A204.1 (cell line): ENCODE results near the gene KCTD20.
"Not testable (repeated sequence)": the region's sequence is repeated elsewhere in the genome, so short reads cannot be mapped to it uniquely, and the experiment has no call there.

ENCODE experiments used
- FAIRE-seq: peaks from 2 replicates; lab custom pipeline; 2012; peaks lifted over from hg19 to GRCh38; lab: Jason Lieb, UNC

The KCTD20 gene

GRCh38 chr6:36444470-36444869 is 1.7 kb downstream of the KCTD20 start:
- FAIRE-seq = no peak

DNA sequence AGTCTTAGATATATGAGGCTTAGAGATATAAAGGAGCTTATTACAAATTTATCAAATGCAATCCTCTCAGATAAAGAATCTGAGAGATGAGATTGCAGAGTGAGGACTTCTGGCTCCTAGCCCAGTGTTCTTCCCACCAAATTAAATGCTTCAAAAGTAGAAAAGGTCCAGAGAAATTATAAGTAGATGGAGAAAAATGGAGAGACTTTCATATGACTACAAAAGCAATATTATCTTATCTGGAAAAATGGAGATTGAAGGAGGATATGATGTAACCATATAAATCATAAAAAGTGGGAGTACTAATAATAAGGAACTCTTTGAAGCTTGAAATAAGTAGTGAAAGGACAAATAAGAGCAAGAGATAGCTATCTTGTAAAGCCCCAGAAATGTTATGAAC is 2.8 kb downstream of the KCTD20 start:
- FAIRE-seq = no peak

GRCh38 chr6:36449173-36449572 is 6.4 kb downstream of the KCTD20 start:
- FAIRE-seq = not testable (repeated sequence)

DNA sequence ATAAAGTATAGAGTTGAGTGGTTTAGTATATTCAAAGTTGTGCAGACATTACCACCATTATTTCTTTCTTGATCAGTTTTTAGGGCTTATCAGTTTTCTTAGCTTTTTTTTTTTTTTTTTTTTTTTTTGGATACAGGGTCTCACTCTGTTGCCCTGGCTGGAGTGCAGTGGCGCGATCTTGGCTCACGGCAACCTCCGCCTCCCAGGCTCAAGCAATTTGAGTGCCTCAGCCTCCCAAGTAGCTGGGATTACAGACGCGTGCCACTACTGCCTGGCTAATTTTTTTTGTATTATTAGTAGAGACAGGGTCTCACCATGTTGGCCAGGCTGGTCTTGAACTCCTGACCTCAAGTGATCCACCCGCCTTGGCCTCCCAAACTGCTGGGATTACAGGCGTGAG is 10.1 kb downstream of the KCTD20 start:
- not testable (repeated sequence) for FAIRE-seq

GRCh38 chr6:36455486-36456027 is 12.8 kb downstream of the KCTD20 start:
- FAIRE-seq = no peak

DNA sequence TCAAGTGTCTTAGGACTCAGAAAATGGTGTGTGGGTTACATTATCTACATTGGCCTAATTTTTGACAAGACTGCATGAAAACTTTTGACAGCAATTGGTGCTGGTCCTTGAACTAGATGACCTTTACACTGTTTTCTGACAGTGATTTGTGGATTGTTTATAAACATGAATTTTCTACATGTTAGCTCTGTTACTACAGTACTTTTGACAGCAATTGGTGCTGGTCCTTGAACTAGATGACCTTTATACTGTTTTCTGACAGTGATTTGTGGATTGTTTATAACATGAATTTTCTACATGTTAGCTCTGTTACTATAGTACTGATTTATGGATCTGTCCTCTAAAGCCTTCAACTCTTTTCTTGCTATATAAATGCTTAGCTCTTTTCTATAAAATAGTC is 16.7 kb downstream of the KCTD20 start:
- no peak for FAIRE-seq

DNA sequence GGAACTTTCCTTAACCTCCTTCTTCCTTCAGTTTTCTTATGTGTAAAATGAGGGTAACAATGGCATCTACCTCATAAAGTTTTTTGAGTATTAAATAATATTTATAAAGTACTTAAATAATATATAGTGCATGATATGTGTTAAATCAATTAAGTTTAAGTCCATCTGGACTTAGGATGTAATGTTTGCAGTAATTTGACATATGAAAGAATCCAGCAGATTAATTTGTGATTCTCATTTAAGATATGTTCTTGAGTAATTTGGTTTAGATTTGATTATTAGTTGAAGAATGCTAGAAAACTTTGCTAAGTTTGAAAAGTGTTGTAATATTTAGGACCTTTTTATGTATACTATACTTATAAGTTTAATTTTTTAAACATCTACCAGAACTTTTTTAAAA is 18.1 kb downstream of the KCTD20 start:
- FAIRE-seq = peak; percentile 86

DNA sequence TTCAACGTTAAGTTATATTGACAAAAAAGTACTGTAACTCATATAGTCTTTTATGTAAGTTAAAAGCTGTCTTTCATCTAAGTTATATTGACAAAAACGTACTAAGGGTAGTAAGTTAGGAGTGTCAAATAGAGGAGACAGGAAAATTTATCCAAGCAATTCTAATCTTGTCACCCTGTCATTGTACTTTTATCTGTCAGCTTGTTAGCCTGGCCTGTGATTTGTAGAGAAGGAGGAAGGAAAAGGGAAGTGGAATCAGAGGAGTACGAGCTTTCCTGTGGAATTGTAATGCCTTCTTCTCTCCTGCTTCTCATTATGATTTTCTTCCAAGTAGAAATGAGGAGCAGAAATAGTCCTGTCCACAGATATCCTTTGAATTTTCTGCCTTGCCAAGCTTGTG is 18.8 kb downstream of the KCTD20 start:
- no peak for FAIRE-seq

DNA sequence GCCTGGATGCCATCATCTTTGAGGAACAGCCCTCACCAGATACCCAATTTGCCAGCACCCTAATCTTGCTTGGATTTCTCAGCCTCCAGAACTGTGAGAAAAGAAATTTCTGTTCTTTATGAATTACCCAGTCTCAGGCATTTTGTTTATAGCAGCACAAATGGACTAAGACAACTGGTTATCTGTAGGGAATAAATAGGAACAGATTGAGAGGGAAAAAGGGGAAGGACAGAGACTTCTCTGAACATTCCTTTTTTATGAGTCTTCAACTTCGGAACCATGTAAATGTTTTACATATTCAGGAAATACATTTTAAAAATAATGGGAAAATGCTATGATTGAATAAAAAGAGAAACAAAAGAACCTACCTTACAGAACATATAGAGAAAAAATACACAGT is 20.9 kb downstream of the KCTD20 start:
- FAIRE-seq = no peak

- no peak for FAIRE-seq
Measured at GRCh38 chr6:36464233-36464632, 21.4 kb downstream of the KCTD20 start.

- FAIRE-seq = no peak
Measured at GRCh38 chr6:36467625-36468024, 24.8 kb downstream of the KCTD20 start.

- FAIRE-seq = no peak
Measured at GRCh38 chr6:36469148-36469661, 26.4 kb downstream of the KCTD20 start.

- FAIRE-seq = no peak
Measured at GRCh38 chr6:36469946-36470345, 27.1 kb downstream of the KCTD20 start.

DNA sequence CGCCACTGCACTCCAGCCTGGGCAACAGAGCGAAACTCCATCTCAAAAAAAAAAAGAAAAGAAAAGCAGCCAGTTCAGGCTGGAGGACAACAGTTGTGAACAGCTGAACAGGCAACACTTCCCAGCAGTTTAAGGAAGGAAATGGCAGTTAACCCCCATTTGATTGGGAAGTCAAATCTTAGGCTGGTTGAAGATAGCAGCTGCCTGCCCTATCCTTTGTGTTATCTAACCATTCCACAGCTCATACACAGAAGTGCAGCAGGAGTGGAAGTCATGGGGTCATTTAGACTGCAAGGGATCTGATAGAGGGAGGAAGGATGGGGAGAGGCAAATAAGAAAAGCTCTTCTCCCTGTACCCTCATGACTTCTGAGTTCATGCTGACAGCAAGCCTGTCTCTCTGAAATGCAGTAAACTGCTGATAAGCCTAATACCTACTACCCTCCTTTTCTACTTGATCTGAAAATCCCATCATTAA is 35.3 kb downstream of the KCTD20 start:
- FAIRE-seq = no peak

- no peak for FAIRE-seq
Measured at GRCh38 chr6:36479256-36479655, 36.5 kb downstream of the KCTD20 start.

DNA sequence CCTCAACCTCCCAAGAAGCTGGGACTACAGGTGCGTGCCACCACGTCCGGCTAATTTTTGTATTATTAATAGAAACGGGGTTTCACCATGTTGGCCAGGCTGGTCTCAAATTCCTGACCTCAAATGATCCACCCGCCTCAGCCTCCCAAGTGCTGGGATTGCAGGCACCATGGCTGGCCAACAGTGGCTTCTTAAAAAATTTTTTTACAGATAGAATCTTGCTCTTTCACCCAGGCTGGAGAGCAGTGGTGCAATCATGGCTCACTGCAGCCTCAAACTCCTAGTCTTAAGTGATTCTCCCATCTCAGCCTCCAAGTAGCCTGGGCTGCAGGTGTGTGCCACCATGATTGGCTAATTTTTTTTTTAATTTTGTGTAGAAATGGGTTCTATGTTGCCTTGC is 40.5 kb downstream of the KCTD20 start:
- not testable (repeated sequence) for FAIRE-seq

DNA sequence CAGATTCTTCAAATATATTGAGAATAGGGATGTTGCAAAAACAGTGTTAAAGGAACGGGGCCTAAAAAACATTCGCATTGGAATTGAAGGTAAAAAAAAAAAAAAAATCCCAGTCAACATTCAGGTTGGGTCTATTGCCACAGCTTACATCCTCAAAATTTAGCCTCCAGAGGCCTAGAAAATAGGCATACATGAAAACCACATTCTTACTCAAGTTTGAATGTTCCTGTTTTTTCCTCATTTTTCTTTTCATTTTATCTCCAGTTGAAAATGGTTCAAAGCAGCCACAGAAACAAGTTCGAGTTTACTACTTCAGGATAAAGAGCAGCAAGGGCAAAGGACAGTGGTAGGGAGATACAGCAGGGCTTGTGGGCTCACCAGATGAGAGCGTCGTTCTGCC is 41.9 kb downstream of the KCTD20 start:
- no peak for FAIRE-seq

GRCh38 chr6:36487698-36488097 is 44.9 kb downstream of the KCTD20 start:
- no peak for FAIRE-seq

DNA sequence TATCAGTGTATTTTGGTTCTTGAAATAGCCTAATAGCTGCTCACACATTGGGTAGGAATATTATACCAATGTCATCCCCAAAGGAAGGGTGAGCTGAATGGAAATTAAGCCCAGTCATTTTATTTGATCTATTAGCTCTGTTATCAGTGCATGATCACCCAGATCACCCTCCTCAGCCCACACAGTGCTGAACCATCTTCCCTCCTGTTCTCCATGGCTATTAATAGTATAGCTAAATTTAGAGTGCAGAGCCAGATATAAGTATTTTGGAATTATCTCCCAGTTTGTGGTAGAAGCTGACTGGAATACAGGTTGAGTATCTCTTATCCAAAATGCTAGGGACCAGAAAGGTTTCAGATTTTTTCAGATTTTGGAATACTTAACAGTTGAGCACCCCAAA is 45.4 kb downstream of the KCTD20 start:
- no peak for FAIRE-seq

DNA sequence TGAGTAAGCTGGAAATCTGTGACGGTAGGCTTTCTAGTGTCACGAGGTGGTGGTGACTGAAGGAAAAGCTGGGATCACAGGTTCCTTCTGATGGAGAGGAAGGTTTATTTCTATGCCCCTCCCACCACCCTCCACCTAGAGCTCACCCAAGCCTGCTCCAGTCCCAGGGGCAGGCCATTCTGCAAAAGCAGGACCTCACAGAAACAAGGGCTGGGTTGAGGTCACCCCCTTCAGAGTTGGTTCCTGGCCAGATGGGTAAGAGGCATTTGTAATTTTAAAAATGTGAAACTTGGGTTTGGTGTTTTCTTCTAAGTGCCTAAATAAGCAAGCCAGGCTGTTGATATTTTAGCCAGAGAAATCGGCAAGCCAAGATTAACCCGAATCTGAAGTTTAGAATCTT is 46.6 kb downstream of the KCTD20 start:
- no peak for FAIRE-seq

DNA sequence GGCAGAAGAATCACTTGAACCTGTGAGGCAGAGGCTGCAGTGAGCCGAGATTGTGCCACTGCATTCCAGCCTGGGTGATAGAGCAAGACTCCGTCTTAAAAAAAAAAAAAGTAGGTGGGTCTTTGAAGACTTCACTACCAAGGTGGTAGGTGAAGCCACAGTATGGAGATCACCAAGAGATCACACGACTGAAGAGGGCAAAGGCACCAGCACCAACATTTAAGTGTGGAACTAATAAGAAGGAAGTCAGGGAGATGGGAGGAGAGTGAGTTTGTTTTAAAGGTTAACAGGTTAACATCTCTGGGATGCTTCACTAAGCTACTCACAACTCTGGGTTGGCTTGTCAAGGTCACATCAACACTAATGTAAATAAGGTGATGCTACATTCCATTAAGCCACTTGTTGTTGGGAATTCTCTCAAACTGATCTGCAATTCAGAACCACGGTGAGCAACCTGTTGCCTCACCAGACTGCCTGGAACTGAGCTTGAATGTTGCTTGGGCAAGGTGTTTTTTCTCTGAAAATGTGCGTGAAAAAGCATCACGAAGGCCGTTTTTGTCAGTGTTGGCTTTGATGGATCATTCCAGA is 48.7 kb downstream of the KCTD20 start:
- no peak for FAIRE-seq

- no peak for FAIRE-seq
Measured at GRCh38 chr6:36492092-36492491, 49.3 kb downstream of the KCTD20 start.

GRCh38 chr6:36492621-36493020 is 49.8 kb downstream of the KCTD20 start:
- FAIRE-seq = no peak

DNA sequence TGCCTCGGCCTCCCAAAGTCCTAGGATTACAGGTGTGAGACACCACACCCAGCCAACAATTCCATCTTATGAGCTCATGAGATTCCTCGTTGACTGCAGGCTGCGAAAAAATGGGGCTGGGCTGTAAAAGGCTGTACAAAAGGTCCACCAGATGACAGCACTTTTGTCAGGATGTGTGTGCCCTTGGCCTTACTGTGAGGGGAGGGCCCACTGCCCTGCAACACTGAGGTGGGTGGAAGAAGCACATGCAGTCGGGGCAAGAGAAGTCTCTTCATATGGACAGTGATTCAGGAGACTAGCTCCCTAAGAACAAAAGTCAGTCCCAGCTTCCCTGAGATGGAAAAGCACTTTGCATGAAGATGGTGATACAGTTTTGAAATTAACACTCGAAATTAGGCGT is 50.5 kb downstream of the KCTD20 start:
- no peak for FAIRE-seq
